Measurements from ENCODE around the gene INSR.
"Not testable (repeated sequence)": the region's sequence is repeated elsewhere in the genome, so short reads cannot be mapped to it uniquely, and the experiment has no call there.

The INSR gene

GRCh38 chr19:7258041-7258839 lies 36.0 kb downstream of the INSR start:
- DNase-seq (ENCODE audit: low read depth in 1 of 2, low spot score in 1 of 2), result no peak

GRCh38 chr19:7257148-7258040 lies 36.8 kb downstream of the INSR start:
- DNase-seq (ENCODE audit: low read depth in 1 of 2, low spot score in 1 of 2), result no peak

GRCh38 chr19:7255631-7256030 lies 38.6 kb downstream of the INSR start:
- no peak for DNase-seq (ENCODE audit: low read depth in 1 of 2, low spot score in 1 of 2)

GRCh38 chr19:7255119-7255518 lies 39.1 kb downstream of the INSR start:
- DNase-seq (ENCODE audit: low read depth in 1 of 2, low spot score in 1 of 2), result no peak

GRCh38 chr19:7254590-7254989 lies 39.6 kb downstream of the INSR start:
- DNase-seq (ENCODE audit: low read depth in 1 of 2, low spot score in 1 of 2), result no peak

- no peak for DNase-seq (ENCODE audit: low read depth in 1 of 2, low spot score in 1 of 2)
These were observed 41.9 kb downstream of the INSR start for GRCh38 chr19:7252364-7252763.

- DNase-seq (ENCODE audit: low read depth in 1 of 2, low spot score in 1 of 2), result no peak
These were observed 42.7 kb downstream of the INSR start for GRCh38 chr19:7251494-7251893.

- no peak for DNase-seq (ENCODE audit: low read depth in 1 of 2, low spot score in 1 of 2)
These were observed 43.3 kb downstream of the INSR start for GRCh38 chr19:7250951-7251350.

- DNase-seq (ENCODE audit: low read depth in 1 of 2, low spot score in 1 of 2), result no peak
These were observed 44.1 kb downstream of the INSR start for GRCh38 chr19:7250057-7250596.

- DNase-seq (ENCODE audit: low read depth in 1 of 2, low spot score in 1 of 2), result no peak
These were observed 47.1 kb downstream of the INSR start for GRCh38 chr19:7247155-7247554.

- DNase-seq (ENCODE audit: low read depth in 1 of 2, low spot score in 1 of 2), result no peak
These were observed 47.6 kb downstream of the INSR start for GRCh38 chr19:7246601-7247000.

- DNase-seq (ENCODE audit: low read depth in 1 of 2, low spot score in 1 of 2), result no peak
These were observed 51.5 kb downstream of the INSR start for GRCh38 chr19:7242601-7243258.

GRCh38 chr19:7238051-7238450 lies 56.2 kb downstream of the INSR start:
- DNase-seq (ENCODE audit: low read depth in 1 of 2, low spot score in 1 of 2), result no peak

- DNase-seq (ENCODE audit: low read depth in 1 of 2, low spot score in 1 of 2), result no peak
These were observed 58.1 kb downstream of the INSR start for GRCh38 chr19:7236153-7236552.

GRCh38 chr19:7230826-7231225 lies 63.4 kb downstream of the INSR start:
- DNase-seq (ENCODE audit: low read depth in 1 of 2, low spot score in 1 of 2), result no peak

- DNase-seq (ENCODE audit: low read depth in 1 of 2, low spot score in 1 of 2), result no peak
These were observed 64.5 kb downstream of the INSR start for GRCh38 chr19:7229735-7230134.

GRCh38 chr19:7228935-7229541 lies 65.2 kb downstream of the INSR start:
- DNase-seq (ENCODE audit: low read depth in 1 of 2, low spot score in 1 of 2), result no peak

GRCh38 chr19:7227735-7228134 lies 66.5 kb downstream of the INSR start:
- no peak for DNase-seq (ENCODE audit: low read depth in 1 of 2, low spot score in 1 of 2)

GRCh38 chr19:7227149-7227548 lies 67.1 kb downstream of the INSR start:
- DNase-seq (ENCODE audit: low read depth in 1 of 2, low spot score in 1 of 2), result not testable (repeated sequence)

GRCh38 chr19:7226739-7227138 lies 67.5 kb downstream of the INSR start:
- no peak for DNase-seq (ENCODE audit: low read depth in 1 of 2, low spot score in 1 of 2)

GRCh38 chr19:7225741-7226140 lies 68.5 kb downstream of the INSR start:
- DNase-seq (ENCODE audit: low read depth in 1 of 2, low spot score in 1 of 2), result no peak
